22Rv1 (cell line): ENCODE measurements around the gene LMBR1.

Source experiments
- ZFX ChIP-seq: fragments of 450-650 bp; IDR thresholded peaks from 2 replicates; pipeline ENCODE4 v1.6.1; 2017; ENCODE audit warnings: antibody characterized with exemption, borderline replicate concordance
- TF ChIP-seq, protein P1 (sequence below): fragments of 450-650 bp; IDR thresholded peaks from 2 replicates; pipeline ENCODE4 v1.5.1; 2017; ENCODE audit warnings: mild to moderate bottlenecking

DNA sequence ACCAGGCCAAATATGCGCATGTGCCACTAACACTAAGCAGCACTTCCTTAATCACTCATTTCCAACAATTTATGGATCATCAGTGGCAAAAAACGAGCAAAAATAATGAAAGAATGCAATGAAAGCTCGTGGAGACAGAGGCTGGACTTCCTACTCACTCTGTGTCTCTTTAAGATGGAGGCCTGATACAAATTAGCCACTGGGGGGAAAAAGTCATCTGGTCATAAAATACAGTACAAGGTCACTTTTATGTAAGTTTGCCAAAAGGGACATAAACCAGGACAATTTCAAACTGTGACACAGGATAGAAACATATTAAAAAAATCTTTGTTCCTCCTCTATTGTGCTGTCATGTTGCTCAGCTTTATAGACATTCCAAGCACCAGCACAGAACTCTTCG is 101.7 kb downstream of the LMBR1 start:
- TF ChIP-seq, protein P1, sequence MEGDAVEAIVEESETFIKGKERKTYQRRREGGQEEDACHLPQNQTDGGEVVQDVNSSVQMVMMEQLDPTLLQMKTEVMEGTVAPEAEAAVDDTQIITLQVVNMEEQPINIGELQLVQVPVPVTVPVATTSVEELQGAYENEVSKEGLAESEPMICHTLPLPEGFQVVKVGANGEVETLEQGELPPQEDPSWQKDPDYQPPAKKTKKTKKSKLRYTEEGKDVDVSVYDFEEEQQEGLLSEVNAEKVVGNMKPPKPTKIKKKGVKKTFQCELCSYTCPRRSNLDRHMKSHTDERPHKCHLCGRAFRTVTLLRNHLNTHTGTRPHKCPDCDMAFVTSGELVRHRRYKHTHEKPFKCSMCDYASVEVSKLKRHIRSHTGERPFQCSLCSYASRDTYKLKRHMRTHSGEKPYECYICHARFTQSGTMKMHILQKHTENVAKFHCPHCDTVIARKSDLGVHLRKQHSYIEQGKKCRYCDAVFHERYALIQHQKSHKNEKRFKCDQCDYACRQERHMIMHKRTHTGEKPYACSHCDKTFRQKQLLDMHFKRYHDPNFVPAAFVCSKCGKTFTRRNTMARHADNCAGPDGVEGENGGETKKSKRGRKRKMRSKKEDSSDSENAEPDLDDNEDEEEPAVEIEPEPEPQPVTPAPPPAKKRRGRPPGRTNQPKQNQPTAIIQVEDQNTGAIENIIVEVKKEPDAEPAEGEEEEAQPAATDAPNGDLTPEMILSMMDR: no peak
- no peak for TF ChIP-seq ZFX
